HUDEP-2 (cell line): ENCODE results near the gene KCNN3.

Source experiments
- DNase-seq, 76 experiments: peaks; one replicate each; lab custom pipeline; 2025; ENCODE audit not compliant: unreplicated experiment in 76 of 76; lab: John Stamatoyannopoulos, UW

The KCNN3 gene

GRCh38 chr1:154716614-154717527 lies 153.2 kb downstream of the KCNN3 start:
- DNase-seq, result no peak

- DNase-seq, result peak in 14 of 76 experiments; percentile 1 to 40 (median 14)
Measured at GRCh38 chr1:154716011-154716410, 154.1 kb downstream of the KCNN3 start.

- DNase-seq, result no peak
Measured at GRCh38 chr1:154715385-154715784, 154.7 kb downstream of the KCNN3 start.

GRCh38 chr1:154714638-154715037 lies 155.4 kb downstream of the KCNN3 start:
- peak in 3 of 76 experiments; percentile 2 to 8 (median 4) for DNase-seq

- no peak for DNase-seq
Measured at GRCh38 chr1:154714052-154714623, 155.9 kb downstream of the KCNN3 start.

GRCh38 chr1:154713005-154713404 lies 157.1 kb downstream of the KCNN3 start:
- no peak for DNase-seq

GRCh38 chr1:154712166-154712810 lies 157.8 kb downstream of the KCNN3 start:
- no peak for DNase-seq

GRCh38 chr1:154711416-154711815 lies 158.7 kb downstream of the KCNN3 start:
- no peak for DNase-seq

- no peak for DNase-seq
Measured at GRCh38 chr1:154710106-154710505, 160.0 kb downstream of the KCNN3 start.

- DNase-seq, result no peak
Measured at GRCh38 chr1:154707901-154708463, 162.1 kb downstream of the KCNN3 start.

- DNase-seq, result no peak
Measured at GRCh38 chr1:154706851-154707250, 163.2 kb downstream of the KCNN3 start.

GRCh38 chr1:154705544-154705943 lies 164.5 kb downstream of the KCNN3 start:
- no peak for DNase-seq

- no peak for DNase-seq
Measured at GRCh38 chr1:154703170-154703569, 166.9 kb downstream of the KCNN3 start.

- no peak for DNase-seq
Measured at GRCh38 chr1:154698320-154699096, 171.6 kb downstream of the KCNN3 start.

- DNase-seq, result no peak
Measured at GRCh38 chr1:154697710-154698109, 172.4 kb downstream of the KCNN3 start.

- DNase-seq, result no peak
Measured at GRCh38 chr1:154696456-154696855, 173.6 kb downstream of the KCNN3 start.

GRCh38 chr1:154695985-154696384 lies 174.1 kb downstream of the KCNN3 start:
- DNase-seq, result no peak

- DNase-seq, result no peak
Measured at GRCh38 chr1:154694995-154695394, 175.1 kb downstream of the KCNN3 start.

- no peak for DNase-seq
Measured at GRCh38 chr1:154689083-154689482, 181.0 kb downstream of the KCNN3 start.

GRCh38 chr1:154686507-154686906 lies 183.6 kb downstream of the KCNN3 start:
- DNase-seq, result no peak
